HG03575 (cell line): Measurements from ENCODE around the gene ADAM23.

ENCODE experiments used
- ATAC-seq: cut with Tn5 transposase; IDR thresholded peaks from one replicate; pipeline ENCODE4 v1.9.1; 2021; ENCODE audit not compliant: unreplicated experiment, insufficient number of reproducible peaks, low FRiP score; ENCODE audit errors: extremely low read depth

The ADAM23 gene

DNA sequence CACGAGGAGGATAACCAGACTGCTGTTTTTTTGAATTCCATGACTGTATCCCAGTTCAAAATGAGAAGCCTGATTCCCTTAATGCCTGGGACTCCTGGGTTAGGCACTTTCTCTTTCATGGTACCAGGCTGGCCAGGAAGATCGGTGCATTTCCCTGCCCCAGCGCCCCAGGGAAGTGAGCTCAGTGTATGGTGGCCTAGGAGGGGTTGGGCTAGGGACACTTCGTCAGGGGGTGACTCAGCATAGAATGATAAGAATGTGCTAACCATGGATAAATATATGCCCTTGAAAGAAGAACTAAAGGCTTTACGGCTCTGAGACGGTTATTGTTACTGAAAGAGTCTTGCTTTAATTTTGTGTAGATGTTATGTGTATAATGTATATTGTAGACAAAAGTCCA is 171.5 kb downstream of the ADAM23 start:
- ATAC-seq = no peak

DNA sequence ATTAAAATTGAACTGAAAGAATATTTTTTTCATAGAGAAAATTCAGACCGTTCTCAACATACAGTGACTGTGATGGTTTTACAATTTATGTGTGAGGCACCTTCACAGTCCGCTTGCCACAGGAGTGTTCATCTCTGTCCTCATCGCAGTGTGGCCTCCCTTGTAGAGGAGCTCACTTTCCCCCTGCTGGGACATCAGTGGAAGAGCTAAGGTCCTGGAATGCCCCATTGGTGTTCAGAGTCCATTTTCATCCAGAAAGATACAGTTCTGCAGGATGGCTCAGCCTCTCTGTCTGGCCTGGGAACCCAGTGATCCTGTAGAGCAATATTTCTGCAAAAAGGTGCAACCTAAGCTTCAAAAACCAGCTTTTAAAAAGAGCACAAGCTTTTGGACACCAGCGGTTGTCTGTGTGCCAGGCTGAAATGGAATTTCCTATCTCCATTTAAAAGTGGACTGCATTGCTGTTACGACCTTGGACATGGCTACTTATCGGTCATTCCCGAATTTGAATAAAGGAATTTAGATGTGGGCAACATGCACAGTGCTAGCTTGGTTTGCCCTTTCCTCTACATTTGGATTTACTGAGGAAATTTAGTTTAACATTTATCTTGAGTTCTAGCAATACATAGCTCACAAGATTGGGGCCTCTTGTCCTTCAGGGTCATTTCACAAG is 172.2 kb downstream of the ADAM23 start:
- ATAC-seq = no peak

DNA sequence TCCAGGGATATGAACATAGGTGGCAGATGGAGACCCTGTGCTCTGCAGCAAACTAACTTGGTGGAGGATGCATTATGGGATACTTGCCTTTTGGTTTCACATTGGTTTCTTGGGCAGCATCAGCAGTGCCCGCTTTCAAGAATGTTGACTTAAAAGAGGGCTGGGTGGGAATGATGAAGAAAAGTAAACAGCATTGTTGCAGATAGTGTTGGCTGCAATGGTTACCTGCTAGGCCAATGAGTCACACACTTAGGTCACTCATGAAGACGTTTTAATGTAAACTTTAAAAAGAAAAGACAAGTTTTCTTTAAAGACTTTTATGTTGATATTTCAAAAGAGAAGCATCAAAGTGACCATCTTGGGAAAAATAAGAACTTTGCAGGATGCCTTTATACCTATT is 172.8 kb downstream of the ADAM23 start:
- no peak for ATAC-seq

DNA sequence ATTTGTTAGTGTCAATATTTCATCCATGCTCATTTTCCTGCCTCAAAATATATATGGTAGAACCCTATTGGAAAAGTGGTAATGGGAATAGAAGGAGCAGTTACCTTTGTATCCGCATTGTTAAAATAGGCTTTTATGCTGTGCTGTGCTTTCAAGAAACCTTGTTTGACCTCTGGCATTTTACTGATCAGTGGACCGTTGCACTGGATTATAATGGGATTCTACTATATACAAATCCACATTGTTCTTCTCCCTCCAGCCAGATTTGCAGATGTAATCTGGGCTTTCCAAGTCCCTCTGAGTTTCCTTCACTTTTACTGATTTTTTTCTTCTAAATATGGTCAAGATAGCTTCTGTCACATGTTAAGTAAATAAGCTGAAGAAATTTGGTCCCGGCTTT is 175.7 kb downstream of the ADAM23 start:
- ATAC-seq = no peak

DNA sequence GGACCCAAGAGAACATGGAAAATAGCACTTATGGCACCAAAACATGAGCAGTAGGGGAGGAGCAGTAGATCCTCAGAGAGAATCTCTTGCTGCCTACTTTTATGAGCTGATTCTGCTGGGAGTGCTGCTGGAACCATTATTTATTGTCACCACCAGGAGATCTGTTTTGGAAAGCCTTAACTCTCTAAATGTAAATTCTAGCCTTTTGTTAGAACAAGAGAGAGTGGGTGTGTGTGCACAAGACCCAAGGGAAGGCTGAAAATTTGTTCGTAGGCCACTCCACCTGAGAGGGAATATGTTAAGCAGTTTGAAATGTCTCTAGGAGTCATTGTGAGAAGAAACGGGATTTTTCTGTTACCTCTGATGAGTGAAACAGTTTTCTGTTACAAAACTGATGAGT is 182.8 kb downstream of the ADAM23 start:
- no peak for ATAC-seq

DNA sequence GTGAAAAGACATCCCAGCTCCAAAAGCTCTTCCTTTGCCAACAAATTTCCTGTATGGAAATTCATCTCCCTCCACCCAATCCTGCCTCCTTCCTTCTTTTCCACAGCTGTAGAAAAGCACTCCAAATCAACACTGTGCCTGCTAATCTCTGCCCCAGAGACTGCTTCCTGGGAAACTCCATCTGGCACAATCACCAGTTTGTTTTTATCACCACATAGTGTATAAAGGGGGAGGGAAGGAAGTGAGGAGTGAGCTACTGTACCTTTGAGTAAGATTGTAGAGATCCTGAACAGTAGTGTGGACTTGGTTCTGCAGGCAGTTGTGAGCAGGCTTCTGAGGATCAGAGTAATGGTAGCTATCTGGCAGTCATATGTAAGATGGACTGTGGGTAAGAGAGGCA is 184.3 kb downstream of the ADAM23 start:
- no peak for ATAC-seq

DNA sequence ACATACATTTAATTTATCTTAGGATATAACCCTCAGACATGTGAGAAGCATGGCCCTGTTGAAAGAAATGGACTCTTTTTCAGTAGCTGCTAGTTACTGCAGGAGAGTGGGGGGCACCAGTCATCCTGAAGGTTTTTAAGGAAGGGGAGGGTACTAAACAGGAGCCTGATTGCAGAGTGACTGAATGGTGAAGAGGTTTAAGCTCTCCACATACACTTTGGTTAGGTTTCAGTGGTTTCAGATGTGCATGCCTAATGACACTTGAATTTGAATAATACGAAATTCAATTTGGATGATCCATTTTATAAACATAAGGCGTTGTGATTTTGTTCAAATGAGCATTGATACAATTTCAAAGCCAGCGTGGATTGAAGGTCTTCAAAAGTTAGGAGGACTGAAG is 188.0 kb downstream of the ADAM23 start:
- ATAC-seq = no peak

DNA sequence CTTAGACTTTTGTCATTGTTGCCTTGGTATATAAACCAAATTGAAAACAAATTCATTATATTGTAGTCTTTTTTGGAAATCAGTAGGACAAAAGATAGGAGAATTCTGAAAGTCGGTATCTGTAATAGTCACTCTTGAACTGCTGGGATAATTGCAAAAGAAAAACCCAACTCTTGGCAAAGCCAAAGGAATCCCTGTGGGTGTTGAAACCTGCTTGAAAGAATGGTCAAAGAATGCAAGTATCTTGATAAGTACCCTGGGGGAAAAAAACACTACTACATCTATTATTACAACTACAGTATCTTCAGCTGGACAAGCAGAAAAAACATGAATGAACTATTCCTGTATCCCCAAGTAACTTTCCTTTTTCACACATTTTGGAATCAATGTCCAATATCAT is 191.7 kb downstream of the ADAM23 start:
- ATAC-seq = no peak

DNA sequence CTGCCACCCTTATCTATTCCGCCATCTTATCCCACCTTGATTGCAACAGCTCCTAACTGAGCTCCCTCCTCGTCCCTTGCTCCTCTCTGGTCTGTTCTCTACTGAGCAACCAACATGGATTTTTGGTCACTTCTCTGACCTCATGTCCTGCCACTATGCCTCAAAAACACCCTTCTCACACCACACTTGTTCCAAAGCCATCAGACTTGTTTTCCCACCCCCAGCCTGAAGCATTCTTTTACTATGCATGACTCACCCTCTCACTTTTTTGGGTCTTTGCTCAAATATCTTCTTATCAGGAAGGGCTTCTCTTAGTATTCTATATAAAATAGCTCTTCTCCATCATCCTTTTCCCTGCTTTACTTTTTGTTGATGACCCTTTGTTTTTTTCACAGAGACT is 196.3 kb downstream of the ADAM23 start:
- ATAC-seq = no peak

DNA sequence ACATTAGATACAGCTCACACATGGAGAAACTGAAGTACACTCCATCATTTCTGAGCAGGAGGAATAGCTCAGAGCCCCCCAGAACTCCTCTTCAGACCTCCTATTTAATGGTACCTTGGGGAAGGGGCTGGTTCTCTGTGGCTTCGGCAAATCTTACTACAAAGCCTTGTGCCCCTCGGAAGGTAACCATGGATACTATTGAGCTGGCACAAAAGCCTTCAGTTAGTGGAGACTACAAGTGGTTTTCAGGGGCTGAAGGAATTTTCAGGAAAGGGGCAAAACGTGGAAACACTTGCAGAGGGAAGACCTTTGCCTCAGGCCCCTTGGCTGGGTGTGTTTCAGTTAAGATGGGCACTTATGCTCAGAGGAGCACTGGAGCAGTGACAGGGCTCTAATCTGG is 197.9 kb downstream of the ADAM23 start:
- ATAC-seq = no peak

DNA sequence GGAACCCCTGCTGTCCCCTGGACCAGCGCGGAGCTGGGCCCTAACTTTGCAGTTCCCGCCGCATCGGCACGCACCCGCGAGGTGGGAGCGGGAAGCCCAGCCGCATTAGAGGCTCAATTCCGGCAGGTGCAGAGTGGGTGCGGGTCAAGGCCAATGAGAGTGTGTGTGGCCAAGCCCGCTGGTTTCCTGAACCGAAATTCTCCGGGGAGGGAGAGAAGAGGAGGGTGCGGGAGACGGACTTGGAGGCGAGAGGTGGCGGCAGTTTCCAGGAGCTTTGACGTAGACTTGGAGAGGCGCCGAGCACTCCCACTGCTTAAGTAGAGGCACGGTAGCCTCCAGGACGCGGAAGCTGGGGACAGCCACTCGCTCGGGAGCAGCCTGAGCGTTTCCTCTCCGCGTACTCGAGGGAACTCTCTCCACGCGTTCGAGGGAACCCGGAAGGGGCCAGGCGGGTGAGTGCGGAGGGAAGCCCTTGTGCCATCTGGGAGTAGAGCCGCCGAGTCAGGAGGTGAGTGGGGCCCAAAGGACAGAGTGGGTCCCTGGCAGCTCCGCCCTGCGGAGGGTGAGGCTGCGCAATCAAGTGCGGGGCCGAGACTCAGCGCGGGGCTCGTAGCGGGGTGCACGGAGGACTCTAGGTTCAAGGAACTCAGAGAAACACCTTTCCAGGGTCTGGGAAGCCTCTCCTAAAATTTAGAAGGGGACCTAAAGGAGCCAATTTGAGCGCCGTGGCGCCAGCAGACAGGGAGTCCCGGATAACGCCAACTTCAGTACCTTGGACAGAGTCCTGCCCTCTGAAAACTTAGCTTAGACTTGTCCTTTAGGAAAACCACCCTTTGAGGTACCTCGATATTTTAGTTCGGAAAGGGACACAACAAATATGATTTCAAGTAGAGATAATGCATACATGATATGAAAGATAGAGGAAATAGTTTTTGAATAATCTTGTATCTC is 199.0 kb downstream of the ADAM23 start, which contains the start of gene FAM237A:
FAM237A (plus strand) TSS at position 413 of the 951 bp plus-strand sequence. CDS start 1,750 bp downstream, outside the sequence.
- no peak for ATAC-seq

DNA sequence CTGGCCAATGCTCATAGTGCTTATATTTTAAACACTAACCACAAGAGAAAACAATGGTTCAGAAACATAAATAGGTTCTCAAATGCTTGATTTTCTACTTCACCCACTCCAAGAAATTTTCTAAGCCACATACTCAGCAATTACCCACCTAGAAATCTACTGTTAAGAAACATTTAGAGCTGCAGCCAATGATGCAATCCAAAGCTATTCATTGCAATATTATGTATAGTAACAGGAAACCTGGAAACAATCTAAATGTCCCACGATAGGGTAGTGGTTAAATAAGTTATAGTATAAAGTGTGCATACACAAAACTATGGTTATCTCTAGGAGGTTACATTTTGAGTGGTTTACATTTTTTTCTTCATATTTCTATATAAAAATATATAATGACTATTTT is 204.7 kb downstream of the ADAM23 start:
- no peak for ATAC-seq

DNA sequence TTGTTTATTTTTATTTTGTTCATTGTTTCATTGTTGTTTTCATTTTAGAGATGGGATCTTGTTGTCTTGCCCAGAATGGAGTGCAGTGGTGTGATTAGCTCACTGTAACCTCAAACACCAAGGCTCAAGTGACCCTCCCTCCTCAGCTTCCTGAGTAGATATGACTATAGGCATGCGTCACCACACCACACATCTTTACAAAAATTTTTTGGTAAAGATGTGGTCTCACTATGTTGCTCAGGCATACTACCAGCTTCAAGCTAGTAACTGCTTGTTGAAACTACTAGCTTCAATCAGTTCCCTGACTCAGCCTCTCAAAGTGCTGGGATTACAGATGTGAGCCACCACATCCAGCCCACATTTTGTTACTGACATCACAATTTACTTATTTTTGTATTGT is 213.8 kb downstream of the ADAM23 start:
- no peak for ATAC-seq

DNA sequence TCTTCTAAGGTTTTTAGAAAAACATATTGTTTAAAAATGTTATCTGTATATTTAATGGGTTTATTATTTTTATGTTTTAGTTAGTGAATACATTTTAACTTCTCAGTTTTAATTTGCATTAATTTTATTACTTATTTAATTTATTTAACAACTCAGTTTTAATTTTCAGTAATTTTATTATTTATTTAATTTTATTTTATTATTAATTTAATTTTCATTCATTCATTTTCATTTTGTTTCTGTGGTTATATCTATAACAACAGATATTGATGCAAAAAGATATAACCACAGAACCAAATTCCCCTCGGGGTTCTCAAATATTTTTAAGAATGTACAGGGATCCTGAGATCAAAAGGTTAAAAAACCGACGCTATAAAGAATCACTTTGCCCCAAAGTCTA is 221.9 kb downstream of the ADAM23 start:
- no peak for ATAC-seq
